Glutamatergic neuron (in vitro differentiated cells): ENCODE results near the gene TSHZ2. TPM values are rescaled to one million over a fixed set of nuclear protein-coding genes. Genes with fewer than 3 reads are reported as not detected.
A peak's percentile ranks its signal among the peaks of the same experiment; 100 is the strongest.

Experiments used
- DNase-seq: peaks from one replicate; pipeline ENCODE4 v3.0.0; 2022
- H3K27ac Mint-ChIP-seq: one replicate; pipeline ENCODE4 v1.8.0; 2020; ENCODE audit warnings: mild to moderate bottlenecking, mixed read lengths, inconsistent platforms; ENCODE audit not compliant: unreplicated experiment
- H3K27me3 Mint-ChIP-seq: one replicate; pipeline ENCODE4 v1.8.0; 2020; ENCODE audit warnings: mild to moderate bottlenecking, moderate library complexity, mixed read lengths, inconsistent platforms; ENCODE audit not compliant: unreplicated experiment
- H3K36me3 Mint-ChIP-seq: one replicate; pipeline ENCODE4 v1.8.0; 2020; ENCODE audit warnings: mild to moderate bottlenecking, mixed read lengths, inconsistent platforms; ENCODE audit not compliant: unreplicated experiment
- H3K4me1 Mint-ChIP-seq: one replicate; pipeline ENCODE4 v1.8.0; 2020; ENCODE audit warnings: mild to moderate bottlenecking, low read depth, mixed read lengths, inconsistent platforms; ENCODE audit not compliant: unreplicated experiment
- H3K4me3 Mint-ChIP-seq: one replicate; pipeline ENCODE4 v1.8.0; 2020; ENCODE audit warnings: mild to moderate bottlenecking, mixed read lengths, inconsistent platforms; ENCODE audit not compliant: unreplicated experiment
- H3K9me3 Mint-ChIP-seq: one replicate; pipeline ENCODE4 v1.8.0; 2020; ENCODE audit warnings: mild to moderate bottlenecking, moderate library complexity, mixed read lengths, inconsistent platforms; ENCODE audit not compliant: unreplicated experiment
- CTCF ChIP-seq: fragments of 200-600 bp; sonication (generic); IDR thresholded peaks from one replicate; pipeline ENCODE4 v1.5.0; 2021; ENCODE audit not compliant: partially characterized antibody, unreplicated experiment
- total RNA-seq: library from RNA; stranded (reverse); fragmentation: NEBNext Ultra II Directional; extraction: Animal tissue kit (Norgen Biotek cat#: 25700); gene quantifications from one replicate; pipeline ENCODE4 v1.2.1, GENCODE V29; 2021; ENCODE audit not compliant: unreplicated experiment

Gene TSHZ2
- total RNA-seq, 1 donor from 2014 or later = 10.0 TPM

- no peak for DNase-seq
- Mint-ChIP-seq H3K9me3 (no peaks in the 10 kb centered on the region), H3K36me3 (peaks cover 4% of the 10 kb centered on the region), H3K4me1 (peaks cover 15% of the 10 kb centered on the region), H3K27ac (no peak overlapping the region), H3K27me3 (peaks cover 2% of the 10 kb centered on the region), H3K4me3 (no peak overlapping the region)
- no peak for TF ChIP-seq CTCF
Measured at GRCh38 chr20:53330601-53331140, 358.5 kb downstream of the TSHZ2 start.

DNA sequence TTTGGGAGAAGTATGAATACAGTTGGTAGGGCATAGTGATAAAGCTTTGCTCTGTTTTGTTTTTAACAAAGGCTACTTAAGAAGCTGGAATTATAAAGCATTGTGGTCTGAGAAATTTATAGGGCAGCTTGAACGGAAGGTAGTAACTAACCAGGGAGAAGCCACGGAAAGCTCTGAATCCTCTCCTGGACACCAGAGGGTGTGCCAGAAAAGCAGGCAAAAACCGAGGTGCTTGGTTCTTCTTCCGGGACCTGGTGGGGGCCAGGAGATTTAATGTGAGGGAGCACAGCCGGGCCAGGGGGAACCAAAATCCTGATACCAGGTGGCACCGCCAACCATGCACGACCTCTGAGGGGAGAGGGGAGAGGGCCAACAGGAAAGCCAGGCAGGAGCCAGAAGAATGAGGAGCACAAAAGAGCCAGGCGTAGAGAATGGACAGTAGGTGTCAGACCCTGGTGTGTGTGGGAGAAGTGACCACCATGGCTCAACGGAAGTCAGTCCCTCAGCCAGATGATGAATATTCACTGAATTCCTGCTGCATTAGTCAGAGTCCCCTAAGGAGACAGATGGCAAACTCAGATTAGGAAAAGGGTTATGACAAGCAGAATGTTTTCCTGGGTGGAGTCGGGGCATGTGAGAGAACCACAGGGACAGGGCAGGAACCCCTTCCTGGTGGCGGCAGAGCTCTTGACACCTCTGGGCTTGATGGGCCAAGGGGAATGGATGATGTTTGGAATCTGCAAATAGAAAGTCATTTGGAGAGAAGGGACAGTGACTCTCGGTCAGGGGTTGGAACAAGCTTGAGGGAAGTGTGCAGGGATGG lies 359.2 kb downstream of the TSHZ2 start:
- Mint-ChIP-seq H3K4me1 (peaks cover 20% of the 10 kb centered on the region), H3K4me3 (no peak overlapping the region), H3K9me3 (peaks cover 2% of the 10 kb centered on the region), H3K27ac (peak overlapping the region; percentile 86), H3K27me3 (peaks cover 2% of the 10 kb centered on the region), H3K36me3 (peaks cover 4% of the 10 kb centered on the region)
- no peak for TF ChIP-seq CTCF
- no peak for DNase-seq

- H3K4me3 Mint-ChIP-seq = no peak overlapping the region
- no peak for DNase-seq
- peaks cover 2% of the 10 kb centered on the region for H3K27me3 Mint-ChIP-seq
- peaks cover 2% of the 10 kb centered on the region for H3K9me3 Mint-ChIP-seq
- H3K27ac Mint-ChIP-seq = peak overlapping the region; percentile 86
- H3K4me1 Mint-ChIP-seq = peaks cover 20% of the 10 kb centered on the region
- TF ChIP-seq CTCF = no peak
- peaks cover 4% of the 10 kb centered on the region for H3K36me3 Mint-ChIP-seq
Measured at GRCh38 chr20:53332022-53332837, 360.1 kb downstream of the TSHZ2 start.

DNA sequence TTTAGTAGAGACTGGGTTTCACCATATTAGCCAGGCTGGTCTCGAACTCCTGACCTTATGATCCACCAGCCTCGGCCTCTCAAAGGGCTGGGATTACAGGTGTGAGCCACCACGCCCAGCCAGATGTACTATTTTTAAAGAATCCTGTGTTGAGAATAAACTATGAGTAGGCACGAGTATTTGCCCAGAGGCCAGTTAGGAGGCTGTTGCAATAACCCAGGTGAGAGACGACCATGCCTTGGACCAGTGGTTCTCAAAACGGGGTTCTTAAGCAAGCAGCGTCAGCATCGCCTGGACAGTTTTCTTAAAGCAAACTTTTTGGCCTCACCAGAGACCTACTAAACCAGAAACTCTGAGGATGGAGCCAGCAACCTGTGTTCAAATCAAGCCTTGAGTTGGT lies 362.7 kb downstream of the TSHZ2 start:
- H3K36me3 Mint-ChIP-seq = no peaks in the 10 kb centered on the region
- H3K4me3 Mint-ChIP-seq = no peak overlapping the region
- H3K9me3 Mint-ChIP-seq = peaks cover 2% of the 10 kb centered on the region
- peak overlapping the region; percentile 54 for H3K27ac Mint-ChIP-seq
- H3K27me3 Mint-ChIP-seq = peaks cover 5% of the 10 kb centered on the region
- no peak for TF ChIP-seq CTCF
- no peak for DNase-seq
- H3K4me1 Mint-ChIP-seq = peaks cover 22% of the 10 kb centered on the region

GRCh38 chr20:53335555-53335954 lies 363.4 kb downstream of the TSHZ2 start:
- Mint-ChIP-seq H3K36me3 (no peaks in the 10 kb centered on the region), H3K4me1 (peaks cover 22% of the 10 kb centered on the region), H3K27ac (peak overlapping the region; percentile 54), H3K4me3 (no peak overlapping the region), H3K27me3 (peaks cover 5% of the 10 kb centered on the region), H3K9me3 (peaks cover 2% of the 10 kb centered on the region)
- DNase-seq = no peak
- TF ChIP-seq CTCF = no peak
